Measurements from ENCODE around the gene ALDOC.
A peak's percentile ranks its signal among the peaks of the same experiment; 100 is the strongest.
"Not testable (repeated sequence)": the region's sequence is repeated elsewhere in the genome, so short reads cannot be mapped to it uniquely, and the experiment has no call there.

Gene ALDOC

DNA sequence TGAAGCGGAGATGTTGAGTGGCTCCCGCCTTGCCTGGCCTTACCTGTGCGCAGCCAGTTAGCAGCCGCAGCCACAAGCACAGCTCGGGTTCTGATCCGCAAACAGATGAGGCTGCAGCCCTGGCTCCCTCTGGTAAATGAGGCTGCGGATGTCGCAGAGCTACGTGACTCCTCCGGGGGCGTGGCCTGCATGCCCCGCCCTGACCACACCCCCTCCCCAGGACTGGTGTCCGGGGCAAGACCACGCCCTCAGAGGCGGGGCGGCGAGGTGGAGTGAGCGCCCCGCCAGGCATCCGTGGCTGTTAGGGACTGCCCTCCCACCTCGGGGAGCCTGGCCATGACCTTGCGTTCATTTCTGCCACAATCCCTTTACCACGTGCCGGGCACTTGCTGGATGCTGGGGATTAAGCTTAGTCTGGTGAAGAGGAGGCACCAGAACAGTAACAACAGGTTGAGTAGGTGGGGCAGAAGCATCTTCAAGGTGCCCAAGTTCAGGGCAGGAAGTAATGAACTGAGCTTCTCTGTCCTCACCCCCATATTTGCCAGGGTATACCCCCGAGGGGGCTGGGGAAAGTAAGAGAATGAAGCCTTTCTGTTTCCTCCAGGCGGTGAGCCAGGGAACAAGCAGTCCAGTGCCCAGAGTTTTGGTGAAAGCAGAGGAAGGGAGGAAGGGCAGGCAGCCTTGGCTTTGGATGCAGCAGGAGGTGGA is at the start of gene ALDOC:
TSS of gene ALDOC (minus strand) at position 138 of the 708 bp plus-strand sequence. CDS start 1,363 bp downstream, outside the sequence.
- DNase-seq (ENCODE audit: extremely low read depth in 1 of 2, low read depth in 1 of 2) = peak; percentile 94 to 98

DNA sequence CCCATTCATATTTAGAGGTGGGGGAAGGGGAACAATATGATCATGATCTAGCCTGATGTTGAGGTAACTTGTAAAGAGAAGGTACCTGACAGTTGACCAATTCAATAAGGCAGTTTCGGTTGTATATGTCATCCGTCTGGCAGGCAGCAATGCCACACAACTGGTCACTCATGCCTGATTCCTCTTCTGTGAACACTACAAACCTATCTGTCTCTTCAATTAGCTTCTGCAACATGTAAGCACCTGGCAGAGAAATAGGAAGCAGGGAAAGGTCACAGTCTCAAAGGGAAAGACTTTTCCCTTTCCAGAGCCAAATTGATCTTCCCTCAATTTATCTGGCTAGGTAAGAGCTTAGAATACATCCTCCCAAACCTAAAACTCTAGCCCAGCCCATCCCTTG is 47.5 kb upstream of the ALDOC start:
- no peak for DNase-seq (ENCODE audit: extremely low read depth in 1 of 2, low read depth in 1 of 2)

DNA sequence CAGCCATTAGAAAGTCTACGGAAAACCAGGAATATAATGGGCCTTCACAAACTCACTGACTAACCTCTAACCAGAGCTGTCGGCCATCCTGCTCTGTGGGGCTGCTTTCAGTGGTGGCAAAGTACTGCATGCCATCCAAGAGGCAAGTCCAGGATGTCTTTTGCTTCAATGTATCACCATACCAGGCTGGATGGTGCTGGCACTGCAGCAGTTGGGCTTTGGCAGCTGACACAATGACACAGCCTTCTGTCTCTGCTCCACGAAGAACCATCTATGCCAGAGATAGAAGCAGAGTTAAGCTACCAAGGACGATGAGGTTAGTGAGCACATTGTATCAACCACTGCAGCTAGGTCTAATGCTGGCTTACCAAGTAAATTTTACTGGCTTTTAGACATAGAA is 47.0 kb upstream of the ALDOC start:
- DNase-seq (ENCODE audit: extremely low read depth in 1 of 2, low read depth in 1 of 2) = no peak

DNA sequence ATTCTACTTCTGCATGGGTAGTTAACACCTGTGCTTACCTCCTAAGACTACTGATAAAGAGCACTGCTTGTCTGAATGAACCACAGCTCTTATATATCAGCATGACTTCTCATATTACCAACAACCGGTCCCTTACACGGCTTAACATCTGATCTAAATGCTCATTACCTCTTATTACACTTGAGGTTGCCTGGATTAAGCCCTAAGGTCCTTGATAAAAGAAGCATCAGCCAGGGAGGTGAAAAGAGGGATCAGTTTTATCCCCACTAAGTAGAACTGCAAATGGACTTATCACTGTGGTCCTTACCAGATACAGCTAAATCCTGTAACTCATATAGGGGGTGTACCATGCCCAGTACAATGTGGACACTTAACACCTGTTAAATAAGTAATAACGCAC is 45.5 kb upstream of the ALDOC start:
- DNase-seq (ENCODE audit: extremely low read depth in 1 of 2, low read depth in 1 of 2) = no peak

DNA sequence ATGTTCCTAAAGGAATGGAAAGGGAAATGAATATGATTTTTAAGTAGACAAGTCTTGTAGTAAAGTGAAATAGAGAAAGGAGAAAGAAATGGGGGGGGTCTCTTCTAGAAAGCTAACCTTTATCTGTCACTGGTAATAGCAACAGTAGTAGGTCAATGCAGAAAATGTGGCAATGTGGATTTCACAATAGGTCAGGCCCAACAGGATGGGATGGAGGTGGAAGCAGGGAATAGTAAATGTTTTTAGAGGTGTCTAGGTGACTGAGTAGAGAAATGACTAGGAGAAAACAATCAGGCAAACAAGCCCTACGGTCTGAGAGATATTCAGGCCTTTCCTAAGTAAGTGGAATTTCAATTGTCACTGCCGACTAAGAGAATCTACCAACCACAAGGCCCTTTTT is 43.3 kb upstream of the ALDOC start:
- DNase-seq (ENCODE audit: extremely low read depth in 1 of 2, low read depth in 1 of 2) = no peak

DNA sequence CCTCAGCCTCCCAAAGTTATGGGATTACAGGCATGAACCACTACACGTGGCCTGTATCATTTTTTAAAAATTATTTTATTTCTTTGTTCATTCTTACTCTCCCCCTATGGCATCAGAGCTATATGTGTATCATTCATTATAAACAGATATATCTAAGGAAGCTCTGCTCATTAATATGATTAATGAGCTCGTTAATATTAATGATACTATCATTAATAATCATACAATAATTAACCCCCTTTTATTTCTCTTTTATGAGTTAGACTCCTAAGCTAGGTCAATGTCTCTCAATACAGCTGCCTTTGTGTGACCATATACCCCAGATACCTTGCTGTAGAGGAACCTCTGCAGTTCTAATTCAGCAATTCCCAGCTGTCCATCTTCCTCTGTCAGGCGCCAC is 41.8 kb upstream of the ALDOC start:
- no peak for DNase-seq (ENCODE audit: extremely low read depth in 1 of 2, low read depth in 1 of 2)

DNA sequence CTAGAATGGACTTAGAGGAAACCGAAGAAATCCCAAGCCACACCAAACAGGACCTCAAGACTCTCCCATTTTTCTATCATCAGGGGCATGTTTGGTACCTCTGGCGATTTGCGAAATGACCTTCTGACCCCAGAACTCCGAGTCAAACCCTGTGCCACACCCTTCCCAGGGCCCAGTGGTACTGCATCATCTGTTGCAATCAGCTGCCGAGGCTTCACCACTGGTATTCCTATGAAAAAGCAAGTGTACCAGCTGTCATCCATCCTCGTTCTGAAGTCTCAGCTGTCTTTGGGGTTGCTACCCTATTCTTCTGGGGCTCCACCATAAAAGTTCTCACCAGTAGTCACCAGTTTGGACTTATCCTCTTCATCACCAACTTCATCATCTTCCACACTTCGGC is 39.6 kb upstream of the ALDOC start:
- no peak for DNase-seq (ENCODE audit: extremely low read depth in 1 of 2, low read depth in 1 of 2)

DNA sequence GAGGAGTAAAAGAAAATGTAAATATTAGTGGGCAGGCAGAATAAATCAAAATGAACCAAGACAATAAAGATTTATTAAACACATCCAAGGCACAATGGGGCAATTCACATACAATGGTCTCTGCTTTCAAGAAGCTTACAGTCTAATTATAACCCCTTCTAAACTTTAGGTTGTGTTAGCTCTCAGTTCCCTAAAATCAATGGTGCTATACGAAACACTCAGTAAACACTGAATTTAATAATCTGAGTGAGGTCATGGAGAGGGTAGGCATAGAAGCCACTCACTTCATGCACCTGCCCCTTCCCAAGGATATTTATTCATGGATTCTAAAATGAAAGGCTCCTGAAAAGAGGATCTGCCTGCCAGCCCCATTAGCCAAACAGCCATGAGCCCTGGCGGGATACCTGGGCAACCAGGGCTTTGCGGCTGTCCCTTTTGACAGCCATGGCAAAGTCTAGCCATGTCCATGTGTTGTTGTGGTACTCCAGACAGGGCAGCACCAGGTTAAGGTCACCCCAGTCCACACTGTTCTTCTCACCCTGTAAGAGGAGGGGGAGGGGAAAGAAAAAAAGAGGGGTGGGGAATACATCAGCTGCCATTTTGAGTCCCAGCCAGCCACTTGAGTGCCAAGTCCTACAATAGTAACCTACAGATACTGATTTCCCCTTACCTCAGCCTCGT is 38.7 kb upstream of the ALDOC start:
- DNase-seq (ENCODE audit: extremely low read depth in 1 of 2, low read depth in 1 of 2) = no peak

DNA sequence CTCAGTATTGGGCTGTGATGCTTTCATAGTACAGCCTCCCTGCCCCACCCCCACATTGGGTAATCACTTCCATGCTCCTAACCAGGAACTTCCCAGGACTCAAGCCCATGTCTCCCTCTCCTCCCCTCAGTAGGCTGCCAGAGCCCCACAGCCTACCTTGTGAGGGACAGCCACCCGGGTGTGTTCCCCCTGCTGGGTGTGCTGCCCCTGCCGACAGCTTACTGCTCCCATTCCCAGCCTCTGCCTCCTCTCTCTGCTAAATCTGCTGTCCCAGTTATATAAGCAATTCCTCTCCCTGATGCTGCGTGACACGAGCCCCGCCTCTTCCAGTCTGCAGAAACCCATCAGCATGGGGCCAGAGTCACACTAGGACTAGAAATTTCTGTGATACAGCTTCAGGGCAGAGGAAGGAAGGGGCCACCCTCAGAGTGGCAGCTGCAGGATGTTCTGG is 37.3 kb upstream of the ALDOC start, which contains the start of gene RSKR:
TSS of gene RSKR (minus strand) at position 255 of the 451 bp plus-strand sequence. CDS start at position 231, 24 bp downstream.
- DNase-seq (ENCODE audit: extremely low read depth in 1 of 2, low read depth in 1 of 2) = no peak

DNA sequence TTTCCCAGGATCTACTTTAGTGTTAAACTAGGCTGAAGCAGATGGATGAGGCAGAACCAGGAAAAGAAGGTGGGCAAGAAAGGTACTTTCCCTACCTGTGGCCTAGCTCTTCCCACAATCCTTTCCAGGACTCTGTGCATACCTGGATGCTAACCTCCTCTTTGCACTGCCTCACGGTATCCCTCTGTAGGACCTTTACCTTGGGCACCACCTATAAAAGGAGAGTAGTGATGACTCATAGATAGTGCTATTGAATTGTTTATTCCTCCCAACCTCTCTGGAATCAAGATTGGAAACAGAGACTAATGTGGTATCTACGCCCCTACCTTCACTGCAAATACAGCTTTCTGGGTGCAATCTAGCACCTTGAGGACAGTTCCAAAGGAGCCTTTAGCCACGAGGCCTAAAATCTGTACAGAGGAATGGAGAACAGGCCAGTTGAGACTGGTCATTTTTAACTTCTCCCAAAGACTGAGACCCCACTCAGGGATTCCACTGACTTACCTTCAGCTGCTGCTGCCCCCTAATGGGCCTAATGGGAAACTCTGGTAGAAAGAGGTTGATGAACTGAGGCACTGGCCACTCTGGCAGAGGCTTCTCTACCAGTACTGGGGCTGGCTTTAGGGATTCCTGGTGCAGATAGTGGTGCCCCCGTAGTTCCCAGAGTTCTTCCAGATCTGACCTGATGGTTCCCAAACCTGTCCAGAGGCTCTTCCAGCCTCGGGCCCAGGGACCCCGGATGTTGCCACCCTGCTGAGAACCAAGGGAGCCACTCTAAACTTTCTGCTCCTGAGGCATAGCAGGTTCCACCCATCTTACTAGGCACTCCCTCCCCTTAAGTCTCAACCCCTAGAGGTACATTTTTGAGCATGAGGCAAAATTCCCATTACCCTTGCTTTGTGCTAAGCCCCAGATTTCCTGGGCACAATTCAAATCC is 36.5 kb upstream of the ALDOC start:
- peak in 1 of 2 donors; percentile 21 for DNase-seq (ENCODE audit: extremely low read depth in 1 of 2, low read depth in 1 of 2)

DNA sequence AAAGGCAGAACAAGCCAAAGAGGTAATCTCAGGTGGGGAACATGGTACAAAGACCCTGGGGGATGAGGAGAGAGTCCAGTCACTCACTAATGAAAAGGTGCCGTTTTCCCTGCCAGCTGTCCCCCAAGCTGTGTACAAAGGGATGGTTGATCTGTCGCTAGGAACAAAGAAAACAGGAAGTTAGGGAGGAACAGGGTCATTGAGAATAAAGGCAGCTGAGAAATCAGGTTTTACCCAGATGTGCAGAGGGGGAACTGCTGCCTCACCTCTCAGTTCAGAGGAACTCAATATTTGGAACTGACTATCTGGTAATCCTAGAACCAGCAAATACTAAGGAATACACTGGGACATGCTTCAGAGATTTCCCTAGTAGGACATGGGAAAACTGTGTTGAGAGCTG is 35.8 kb upstream of the ALDOC start:
- no peak for DNase-seq (ENCODE audit: extremely low read depth in 1 of 2, low read depth in 1 of 2)

DNA sequence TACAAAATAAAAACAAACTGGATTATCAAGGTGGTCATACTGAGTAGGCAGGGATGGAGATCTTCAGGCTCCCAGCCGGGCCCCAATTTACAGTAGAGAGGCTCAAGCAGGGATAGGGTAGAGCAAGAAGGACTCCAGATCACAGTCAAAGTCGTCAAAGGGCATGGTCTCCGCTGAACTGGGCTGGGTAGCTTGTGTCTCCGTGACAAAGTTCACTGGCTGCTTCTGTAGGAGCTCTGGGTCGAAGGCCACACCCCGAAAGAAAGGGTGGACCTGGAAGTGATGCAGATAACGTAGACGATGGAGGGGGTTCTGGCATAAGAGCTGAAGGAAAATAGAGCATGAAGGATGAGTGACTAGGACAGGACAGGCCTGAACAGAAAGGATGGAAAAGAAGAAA is 33.7 kb upstream of the ALDOC start:
- no peak for DNase-seq (ENCODE audit: extremely low read depth in 1 of 2, low read depth in 1 of 2)

DNA sequence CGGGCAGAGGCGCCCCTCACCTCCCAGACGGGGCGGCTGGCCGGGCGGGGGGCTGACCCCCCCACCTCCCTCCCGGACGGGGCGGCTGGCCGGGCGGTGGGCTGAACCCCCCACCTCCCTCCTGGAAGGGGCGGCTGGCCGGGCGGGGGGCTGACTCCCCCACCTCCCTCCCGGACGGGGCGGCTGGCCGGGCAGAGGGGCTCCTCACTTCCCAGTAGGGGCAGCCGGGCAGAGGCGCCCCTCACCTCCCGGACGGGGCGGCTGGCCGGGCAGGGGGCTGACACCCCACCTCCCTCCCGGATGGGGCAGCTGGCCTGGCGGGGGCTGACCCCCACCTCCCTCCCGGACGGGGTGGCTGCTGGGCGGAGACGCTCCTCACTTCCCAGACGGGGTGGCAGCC is 27.3 kb upstream of the ALDOC start:
- not testable (repeated sequence) for DNase-seq (ENCODE audit: extremely low read depth in 1 of 2, low read depth in 1 of 2)

DNA sequence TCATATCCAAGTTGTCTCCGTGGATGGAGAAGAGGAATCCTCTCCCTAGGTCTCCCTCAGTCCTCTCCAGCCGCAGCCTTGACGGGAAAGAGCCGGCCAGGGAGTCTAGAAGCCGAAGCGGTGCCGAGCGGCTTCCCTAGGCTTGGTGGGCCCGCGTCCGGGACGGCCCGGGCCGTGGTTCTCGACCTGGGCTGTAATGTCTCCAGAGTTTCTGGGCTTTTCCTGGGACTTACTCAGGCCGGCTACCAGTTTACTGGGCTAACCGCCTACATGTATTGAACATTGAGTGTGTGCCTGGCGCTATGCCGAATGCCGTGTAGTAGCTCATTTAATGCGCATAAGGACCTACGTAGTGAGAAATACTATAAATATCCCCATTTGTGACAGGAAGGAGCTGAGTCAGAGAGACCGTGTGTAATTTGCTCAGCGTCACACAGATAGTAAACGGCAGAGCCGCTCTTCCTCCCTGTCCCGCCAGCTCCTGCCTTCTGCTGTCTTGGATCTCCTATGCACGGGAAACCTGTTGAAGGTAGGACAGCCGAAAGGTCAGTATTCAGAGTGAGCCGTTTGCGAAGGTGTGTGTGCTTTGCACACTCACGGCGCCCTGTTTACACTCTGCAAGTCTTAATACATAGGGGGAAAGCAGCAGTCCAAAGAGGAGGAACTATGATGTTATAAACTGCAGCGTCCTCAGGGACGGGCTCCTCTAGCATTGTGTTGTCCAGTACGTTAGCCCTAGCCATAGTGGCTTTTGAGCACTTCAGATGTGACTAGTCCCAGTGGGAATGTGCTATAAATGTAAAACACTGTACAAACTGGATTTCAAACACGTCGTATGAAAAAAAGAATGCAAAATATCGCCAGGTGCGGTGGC is 22.9 kb upstream of the ALDOC start:
- DNase-seq (ENCODE audit: extremely low read depth in 1 of 2, low read depth in 1 of 2) = peak; percentile 35

DNA sequence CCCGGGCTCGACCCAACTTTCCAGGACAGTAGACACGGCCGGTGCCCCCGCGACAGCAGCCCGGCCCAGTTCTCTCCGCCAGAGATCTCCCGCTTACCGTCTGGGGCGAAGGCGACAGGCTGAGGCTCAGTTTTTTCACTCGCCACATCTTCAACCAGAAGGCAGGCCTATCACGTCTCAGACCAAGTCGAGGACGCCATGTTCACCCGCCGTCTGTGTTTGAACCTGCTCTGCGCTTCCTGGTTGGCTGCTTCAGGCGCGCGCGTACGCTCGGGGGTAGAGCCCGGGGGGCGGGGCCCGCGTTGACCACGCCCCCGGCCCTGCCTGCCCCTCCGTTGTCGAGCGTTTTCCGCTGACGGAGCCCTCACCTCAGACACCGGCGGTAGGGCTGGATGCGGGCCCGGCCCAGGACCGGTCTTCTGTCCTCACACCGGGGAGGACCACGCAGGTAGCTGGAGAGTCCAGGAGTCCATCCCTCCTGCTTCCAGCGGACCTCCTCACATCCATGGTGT is 22.2 kb upstream of the ALDOC start, which contains the start of gene SPAG5:
TSS of gene SPAG5 (minus strand) at position 227 of the 512 bp plus-strand sequence. CDS start at position 148, 79 bp downstream.
- DNase-seq (ENCODE audit: extremely low read depth in 1 of 2, low read depth in 1 of 2) = peak; percentile 73 to 94

DNA sequence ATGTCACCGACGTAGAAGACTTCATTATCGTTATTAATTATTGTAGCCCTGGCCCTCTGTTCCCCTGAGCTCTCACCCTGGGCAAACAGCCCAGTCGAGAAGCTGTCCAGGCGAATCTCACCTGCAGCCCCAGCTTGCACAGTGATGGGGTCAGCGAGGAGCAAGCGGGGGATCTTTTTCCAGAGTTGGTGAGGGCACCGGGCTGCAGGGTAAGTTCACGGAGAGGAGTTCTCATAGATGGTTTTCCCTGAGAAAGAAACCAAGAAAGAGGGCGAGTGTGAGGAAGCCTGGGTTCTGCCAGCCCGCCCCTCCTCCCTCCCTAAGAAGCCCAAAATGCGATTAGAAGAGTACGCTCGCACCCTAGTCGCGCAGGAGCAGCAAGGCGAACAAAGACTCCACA is 21.7 kb upstream of the ALDOC start:
- DNase-seq (ENCODE audit: extremely low read depth in 1 of 2, low read depth in 1 of 2) = no peak

DNA sequence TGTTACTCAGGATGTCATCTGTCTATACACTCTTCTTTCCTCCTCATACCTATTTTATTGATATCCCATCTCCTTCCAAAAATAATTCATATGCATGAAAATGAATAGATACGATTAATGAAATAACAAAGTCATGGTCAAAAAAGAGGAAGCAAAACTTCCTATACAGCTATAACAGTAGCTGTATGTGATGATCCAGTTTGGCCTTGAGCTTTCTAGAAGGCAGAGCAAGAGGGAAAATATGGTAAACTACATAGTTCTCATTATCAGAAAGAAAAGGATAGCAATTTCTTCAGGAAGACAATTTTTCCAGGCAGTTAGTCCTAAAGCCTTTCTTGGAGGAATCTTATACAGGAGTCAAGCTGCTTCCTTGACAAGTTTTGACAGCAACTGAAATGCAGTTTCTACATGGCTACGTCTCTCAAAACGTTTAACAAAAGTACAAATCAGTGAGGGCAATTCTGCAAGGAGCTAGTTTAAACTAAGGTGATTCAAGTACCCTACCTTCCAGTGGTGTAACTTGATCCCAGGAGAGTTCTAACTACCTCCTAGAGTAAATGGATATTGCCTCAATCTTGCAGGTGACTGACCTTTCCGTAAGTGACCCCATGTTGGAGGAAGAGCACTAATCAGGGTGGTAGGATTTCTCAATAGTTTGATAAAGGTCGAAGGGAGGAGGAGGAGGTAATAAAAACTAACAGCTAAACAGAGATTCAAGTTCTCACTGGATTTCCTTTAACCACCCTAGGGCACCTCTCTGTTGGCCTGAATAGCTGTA is 21.1 kb upstream of the ALDOC start:
- no peak for DNase-seq (ENCODE audit: extremely low read depth in 1 of 2, low read depth in 1 of 2)

DNA sequence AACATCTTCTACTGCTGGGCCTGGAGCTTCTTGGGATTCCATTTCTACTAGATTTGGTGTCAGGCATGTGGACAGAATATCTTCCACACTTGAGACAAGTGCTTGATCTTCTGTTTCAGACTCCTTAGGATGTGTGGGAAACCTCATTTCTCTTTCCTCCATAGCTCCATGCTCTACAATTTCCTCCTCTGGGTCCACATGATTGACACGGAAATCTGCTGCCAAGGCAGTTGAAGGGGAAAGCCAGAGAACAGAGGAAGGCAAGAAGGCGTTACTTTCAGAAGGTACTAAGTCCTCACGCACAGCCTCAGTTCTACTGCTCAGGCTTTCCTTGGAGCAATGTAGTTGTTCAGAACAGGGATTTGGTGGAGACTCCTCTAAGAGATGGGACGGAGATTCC is 15.6 kb upstream of the ALDOC start:
- DNase-seq (ENCODE audit: extremely low read depth in 1 of 2, low read depth in 1 of 2) = no peak

DNA sequence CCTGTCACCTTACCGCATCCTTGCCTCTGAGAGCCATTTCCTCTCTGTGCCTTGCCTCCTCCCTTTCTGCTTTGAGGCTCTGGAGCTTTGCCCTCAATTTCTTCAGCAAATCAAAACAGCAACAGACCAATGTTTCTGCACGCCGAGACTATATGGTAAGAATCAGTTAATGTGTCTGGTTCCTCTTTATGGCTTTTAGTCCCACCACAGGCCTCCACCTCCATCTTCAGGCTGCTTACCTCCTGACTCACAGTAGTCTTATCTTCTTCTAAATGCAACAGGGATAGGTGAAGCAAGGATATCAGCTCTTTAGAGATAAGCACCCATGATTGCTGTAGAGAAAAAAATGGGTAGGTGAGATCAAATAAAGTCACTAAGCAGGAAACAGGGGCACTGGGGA is 9.2 kb upstream of the ALDOC start:
- no peak for DNase-seq (ENCODE audit: extremely low read depth in 1 of 2, low read depth in 1 of 2)

Measured in activated CD8-positive, alpha-beta memory T cell treated with anti-CD3 and anti-CD28 coated beads for 1 hour (primary cell).